ENCODE measurements around the gene SLC35B3. TPM values are rescaled to one million over a fixed set of nuclear protein-coding genes. Genes with fewer than 3 reads are reported as not detected.
"Not testable (repeated sequence)": the region's sequence is repeated elsewhere in the genome, so short reads cannot be mapped to it uniquely, and the experiment has no call there.

The SLC35B3 gene
- total RNA-seq (2014; rRNA removed; shearing (Covaris generic)): 11.2 and 18.7 TPM in 2 replicates

DNA sequence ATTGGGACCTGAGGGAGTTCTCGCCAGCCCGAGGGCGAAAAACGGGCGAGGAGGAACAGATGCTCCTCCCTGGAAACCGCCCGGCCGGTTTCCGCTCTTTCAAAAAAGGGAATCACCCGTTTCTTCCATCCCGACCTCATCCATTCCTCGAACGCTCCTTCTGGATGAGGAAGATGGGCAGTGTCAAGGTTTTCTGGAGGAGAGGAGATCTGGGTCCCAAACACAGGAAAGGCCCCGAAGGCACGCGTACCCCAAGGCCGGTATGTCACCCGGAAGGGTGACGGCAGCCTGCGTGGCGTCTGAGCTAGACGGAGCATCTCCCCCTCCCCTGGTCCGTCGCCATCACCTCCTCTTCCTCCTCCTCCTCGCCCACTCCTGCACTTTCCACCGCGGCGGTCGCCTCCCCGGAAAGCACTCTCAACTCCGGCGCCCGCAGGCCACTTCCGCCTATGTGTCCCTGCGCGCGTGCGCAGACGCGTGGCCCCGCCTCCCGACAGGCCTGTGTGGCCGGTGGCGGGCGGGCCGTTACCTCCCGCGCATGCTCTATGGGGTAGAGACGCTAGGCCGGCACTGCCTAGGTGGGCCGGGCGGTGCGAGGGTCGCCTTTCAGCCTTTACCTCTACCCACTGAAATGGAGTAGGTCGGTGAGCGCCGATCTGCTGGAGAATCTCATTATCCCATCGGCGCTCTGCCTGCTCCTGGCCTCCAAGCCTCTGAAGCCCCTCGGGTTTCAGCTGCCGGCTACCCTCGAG is at the start of gene SLC35B3:
Gene SLC35B3, minus strand, starts transcription at position 453 of the 752 bp plus-strand sequence.
- DNase-seq (ENCODE audit: low spot score): peak; percentile 77

DNA sequence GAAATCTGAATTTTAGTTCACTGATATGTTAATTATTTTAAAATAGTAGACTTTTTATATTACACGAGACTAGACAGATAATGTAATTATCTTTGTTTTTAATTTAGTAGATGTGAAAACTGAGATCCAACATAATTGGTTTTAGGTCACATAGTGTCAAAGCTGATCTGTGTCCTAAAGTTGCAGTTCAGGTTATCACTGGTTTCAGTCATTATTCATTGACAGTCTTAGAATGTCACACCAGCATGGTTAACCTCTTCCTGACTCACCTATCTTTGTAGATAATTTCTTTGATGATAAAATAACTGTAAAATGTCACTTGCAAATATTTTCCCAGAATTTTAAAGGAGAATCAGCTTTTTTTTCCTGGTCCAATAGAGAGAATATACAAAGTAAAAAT is 48.3 kb upstream of the SLC35B3 start:
- DNase-seq (ENCODE audit: low spot score): no peak

DNA sequence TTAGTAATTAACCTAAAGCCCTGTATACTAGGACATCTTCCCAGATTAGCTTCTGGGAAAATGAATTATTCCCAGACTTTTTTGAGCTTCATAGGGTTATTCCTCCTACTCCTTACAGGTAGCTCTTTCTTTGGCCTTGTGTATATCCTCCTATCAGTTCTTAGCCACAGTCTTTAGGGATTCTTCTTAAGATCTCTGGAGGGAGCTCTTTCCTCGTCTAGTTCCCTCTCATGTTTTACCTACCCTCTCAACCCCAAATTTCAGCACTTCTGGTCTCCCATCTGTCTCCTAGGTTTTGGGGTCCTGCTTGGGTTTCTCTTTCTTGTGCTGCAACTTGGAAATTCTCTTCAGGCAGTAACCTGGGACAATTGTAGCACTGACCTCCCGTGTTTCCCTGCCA is 46.4 kb upstream of the SLC35B3 start:
- DNase-seq (ENCODE audit: low spot score): peak; percentile 3

DNA sequence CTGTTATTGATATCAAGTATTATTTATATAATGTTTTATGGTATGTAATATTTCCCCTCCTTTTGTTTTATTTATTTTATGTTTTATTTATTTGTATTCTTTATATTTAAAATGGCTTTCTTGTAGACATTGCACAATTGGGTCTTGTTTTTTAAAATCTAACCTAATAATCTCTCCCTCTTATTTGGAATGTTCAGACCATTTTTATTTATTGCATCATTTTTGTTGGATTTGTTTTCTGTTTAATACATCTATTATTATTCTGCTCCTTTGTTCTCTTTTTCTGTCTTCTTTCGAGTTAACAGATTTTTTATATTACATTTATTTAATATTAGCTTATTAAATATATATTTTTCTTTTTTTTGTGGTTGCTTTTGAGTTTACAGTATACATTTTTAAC is 43.1 kb upstream of the SLC35B3 start:
- DNase-seq (ENCODE audit: low spot score): no peak

DNA sequence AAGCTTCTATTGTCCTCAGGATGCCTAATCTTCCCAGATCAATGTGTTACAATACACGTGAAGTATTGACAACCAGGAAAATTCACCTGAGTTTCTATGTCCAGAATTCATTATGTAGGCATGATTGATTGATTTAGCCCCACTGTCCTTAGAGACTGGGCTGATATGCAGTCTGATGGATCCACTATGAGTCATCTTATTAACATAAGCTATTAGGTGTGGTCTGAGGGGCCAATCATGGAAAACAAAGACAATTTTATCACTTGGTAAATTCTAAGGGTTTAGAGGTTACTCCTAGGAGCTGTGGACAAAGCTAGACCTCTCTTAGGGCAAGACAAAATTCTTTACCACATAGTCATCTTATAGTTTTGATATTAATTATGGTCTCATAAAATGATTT is 41.3 kb upstream of the SLC35B3 start:
- no peak for DNase-seq (ENCODE audit: low spot score)

DNA sequence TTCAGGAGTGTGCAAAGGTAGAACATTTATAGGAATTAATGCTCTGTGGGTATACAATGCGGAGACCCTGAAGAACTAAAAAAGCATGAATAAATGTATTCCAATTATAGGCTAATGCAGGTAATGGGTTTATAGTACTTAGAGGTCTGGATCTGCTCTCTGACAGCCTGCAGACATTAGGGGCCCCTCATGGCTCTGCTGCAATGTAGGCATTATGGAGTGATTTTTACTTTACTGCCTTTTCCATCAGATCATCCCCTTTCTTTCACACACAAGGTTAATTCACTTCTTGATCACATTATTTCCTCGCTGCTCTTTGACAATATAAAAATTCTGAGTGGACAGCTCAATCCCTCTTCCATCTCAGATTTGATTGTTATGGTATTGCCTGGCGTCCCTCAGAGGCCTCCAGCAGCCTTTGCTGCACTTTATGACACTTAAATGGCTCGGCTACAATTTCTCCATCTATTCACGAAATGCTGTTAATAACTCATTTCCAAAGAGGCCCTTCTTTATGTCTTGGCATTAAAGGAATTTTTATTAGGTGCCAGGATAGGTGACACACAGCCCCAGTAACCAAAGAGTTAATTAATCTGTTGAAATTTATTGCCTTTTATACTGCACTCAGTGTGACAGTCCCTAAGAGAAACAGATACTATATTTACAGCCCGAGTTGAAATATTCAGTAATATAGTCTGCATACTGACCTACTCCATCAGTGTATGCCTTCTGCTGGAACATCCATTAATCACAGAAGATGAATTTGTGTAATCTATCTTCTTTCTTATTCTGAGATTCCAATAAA is 33.4 kb upstream of the SLC35B3 start:
- DNase-seq (ENCODE audit: low spot score): no peak

DNA sequence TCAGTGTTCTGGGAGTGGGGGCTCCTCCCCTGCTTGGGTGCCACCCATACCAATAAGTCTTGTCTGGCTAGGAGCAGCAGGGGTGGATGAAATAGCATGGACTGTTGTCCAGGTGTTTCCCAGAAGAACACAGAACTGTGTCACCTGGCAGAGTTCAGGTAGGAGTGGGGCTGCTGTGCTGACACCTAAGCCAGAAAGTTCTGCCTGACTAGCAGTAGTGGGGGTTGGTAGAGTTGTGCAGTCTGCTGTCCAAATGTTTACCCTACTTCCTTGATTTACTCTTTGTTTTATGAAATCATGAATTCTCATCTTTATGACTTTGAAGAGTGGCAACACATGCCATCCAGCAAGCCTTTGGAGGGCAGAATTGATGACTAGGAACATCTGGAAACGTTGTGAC is 27.3 kb upstream of the SLC35B3 start:
- no peak for DNase-seq (ENCODE audit: low spot score)

DNA sequence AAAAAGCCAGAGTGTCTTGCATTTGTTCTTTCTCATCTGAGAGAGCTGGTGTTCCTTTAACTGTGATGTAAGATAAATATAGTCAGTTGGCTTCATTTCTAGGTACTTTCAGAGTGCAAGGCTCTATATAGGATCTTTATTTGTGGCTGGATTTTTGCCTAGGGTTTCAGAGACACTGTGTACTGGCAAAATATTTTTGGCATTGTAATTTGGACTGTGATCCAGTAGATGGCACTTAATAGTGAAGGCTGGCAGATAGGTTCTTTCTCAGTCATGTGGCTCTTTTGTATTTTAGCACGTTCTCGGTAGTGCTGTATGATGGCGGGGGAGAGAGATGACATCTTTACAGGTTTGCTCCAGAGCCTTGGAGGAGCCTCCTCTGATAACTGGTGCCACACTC is 26.8 kb upstream of the SLC35B3 start:
- DNase-seq (ENCODE audit: low spot score): no peak

DNA sequence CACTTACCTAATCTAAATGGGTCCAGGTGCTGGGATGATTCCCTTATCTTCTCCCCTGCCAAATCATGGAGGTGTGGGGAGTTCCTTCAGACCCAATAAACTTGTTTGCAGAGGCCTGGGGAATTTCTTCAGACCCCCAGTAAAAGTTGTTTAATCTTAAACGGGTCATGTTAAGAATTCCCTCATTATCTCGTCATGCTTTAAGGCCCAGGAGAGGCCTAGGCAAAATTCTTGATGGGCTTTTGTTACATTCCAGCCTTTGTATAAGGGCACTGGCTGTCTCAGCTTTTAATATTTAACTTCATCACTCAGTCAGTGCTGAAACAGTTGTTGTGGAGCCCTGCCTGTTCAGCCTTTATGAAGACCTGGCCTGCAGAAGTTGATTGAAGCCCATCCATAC is 11.0 kb upstream of the SLC35B3 start:
- DNase-seq (ENCODE audit: low spot score): no peak

DNA sequence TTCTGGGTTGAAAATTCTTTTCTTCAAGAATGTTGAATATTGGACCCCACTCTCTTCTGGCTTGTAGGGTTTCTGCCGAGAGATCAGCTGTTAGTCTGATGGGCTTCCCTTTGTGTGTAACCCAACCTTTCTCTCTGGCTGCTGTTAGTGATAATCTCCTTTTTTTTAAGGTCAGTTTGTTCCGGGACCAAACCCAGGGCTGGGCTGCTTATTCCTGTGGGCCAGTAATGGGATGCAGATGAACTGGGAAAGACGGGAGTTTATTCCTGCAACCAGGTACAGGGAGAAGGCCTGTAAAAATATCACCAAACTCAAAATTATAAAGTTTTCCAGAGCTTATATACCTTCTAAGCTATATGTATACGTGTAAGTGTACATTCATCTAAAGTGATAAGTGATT is 10.6 kb upstream of the SLC35B3 start:
- not testable (repeated sequence) for DNase-seq (ENCODE audit: low spot score)

DNA sequence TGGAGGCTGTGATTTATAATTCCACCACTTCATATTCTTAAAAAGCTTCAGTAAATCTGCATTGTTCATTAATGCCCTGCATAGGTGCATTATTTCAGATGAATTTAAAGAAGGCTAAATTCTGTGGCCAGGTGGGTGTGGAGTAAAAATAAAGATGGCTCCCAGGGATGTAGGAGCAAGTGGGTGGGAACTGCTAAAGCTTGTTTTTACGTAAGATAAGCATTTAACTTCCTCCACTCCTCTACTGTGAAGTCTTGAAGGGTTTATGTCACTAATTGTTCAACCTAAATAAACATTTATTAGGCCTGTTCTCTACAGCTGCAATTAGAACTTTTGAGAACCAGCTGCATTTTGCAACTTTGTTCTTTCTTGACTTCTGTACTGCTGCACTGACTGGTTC is 6.8 kb upstream of the SLC35B3 start:
- no peak for DNase-seq (ENCODE audit: low spot score)

DNA sequence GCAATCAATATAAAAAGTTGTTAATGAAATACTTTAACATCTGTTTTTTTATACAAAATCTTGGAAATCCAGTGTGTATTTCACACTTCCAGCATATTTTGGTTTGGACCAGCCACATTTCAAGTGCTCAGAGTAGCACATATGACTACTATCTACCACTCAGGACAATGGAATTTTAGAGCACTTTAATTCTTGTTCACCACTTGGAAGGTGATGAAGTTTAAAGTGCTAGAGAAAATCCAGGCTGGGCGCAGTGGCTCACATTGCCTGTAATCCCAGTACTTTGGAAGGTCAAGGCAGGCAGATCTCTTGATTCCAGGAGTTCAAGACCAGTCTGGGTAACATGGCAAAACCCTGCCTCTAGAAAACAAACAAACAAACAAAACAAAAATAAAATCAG is 6.1 kb upstream of the SLC35B3 start:
- DNase-seq (ENCODE audit: low spot score): no peak

DNA sequence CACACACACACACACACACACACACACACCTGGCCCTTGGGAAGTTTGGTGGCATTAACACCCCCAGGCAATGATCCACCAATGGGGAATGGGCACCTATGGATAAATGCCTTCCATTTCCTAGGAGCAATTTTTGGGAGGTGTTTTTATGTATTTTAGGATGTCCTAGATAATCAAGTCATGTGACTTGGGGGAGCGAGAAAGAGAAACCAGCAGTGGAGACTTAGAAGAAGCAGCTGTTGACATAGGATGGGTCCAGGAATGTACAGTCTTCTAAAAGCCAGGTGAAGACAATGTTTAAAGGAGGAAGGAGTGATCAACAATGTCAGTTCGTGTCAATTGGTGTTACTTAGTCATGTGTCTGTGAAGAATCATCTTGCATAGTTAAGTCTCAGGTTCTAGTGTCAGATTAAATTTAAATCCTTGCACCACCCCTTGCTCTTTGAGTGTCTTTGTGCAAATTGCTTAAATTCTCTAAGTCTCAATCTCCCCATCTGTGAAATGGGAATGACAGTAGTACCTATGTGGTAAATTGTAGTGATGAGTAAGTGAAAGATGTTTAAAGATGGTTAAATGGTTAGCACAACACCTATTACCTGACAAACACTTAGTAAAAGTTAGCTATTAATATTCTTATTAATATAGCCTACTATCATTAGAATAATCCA is 4.4 kb upstream of the SLC35B3 start:
- no peak for DNase-seq (ENCODE audit: low spot score)

DNA sequence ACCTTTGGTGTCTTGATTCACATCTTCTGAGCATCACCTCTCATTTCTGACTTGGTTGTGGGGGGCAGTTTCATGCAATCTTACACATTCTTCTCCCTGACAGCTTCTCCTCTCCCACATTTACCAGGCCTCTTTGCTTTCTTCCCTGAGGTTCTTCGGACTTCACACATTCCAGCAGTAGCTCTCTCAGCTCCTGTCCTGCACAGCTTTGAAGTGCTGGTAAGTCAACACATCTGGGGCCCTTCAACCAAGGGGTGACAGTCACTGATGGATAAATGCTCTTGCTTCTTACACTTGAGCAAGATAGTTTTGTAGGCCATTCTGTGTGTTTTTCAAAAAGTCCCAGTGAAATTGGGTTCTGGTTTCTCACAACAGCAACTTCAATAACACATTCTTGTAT is 2.5 kb upstream of the SLC35B3 start:
- no peak for DNase-seq (ENCODE audit: low spot score)

DNA sequence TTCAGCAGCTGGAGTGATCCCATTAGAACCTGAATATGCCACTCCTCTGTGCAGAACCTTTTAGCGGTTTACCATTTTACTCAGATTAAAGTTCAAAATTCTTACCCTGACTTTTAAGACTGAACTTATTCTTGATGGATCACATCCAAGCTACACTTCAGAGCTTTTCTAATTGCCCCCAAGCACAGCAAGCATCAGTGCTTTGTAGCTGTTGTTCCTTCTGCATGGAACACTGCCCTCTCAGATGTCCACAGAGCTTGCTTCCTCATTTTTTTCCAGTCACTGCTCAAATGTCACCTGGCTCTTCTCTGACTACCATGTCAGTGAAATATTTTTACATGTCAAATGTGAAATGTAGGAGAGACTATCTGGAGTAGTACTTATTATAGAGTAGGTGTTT is 1.6 kb upstream of the SLC35B3 start:
- DNase-seq (ENCODE audit: low spot score): no peak

DNA sequence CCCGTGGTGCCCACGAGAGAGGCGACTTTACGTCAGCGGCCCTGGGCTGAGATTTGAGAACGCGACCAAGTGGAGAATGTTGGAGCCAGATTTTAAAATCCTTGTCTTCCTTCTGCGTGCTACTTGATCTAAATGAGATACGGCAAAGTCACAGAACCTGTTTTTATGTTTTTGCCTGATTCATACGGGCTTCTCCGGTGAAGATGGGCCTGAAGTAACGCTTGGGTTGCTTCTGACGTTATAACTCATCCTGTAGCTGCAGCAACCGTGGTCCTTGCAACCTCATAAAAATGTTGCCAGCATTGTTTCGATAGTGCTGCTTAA is 462 bp upstream of the SLC35B3 start:
- no peak for DNase-seq (ENCODE audit: low spot score)

DNA sequence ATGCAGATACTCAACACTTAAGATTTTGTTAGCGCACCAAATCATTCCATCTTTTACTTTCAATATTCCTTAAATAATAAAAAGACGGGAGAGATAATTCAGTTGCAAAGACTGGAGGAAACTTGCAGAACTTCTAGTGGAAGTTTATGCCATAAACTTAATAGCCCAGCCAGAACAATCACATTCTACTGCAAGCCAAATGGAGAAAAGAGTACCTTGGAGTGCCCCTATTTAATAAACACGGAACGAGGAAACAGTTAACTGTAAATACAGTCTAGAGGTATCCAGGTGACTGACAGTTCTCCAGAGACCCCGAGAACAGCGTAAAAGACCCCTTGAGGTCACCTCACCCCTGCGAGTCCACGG is 635 bp downstream of the SLC35B3 start:
- no peak for DNase-seq (ENCODE audit: low spot score)

DNA sequence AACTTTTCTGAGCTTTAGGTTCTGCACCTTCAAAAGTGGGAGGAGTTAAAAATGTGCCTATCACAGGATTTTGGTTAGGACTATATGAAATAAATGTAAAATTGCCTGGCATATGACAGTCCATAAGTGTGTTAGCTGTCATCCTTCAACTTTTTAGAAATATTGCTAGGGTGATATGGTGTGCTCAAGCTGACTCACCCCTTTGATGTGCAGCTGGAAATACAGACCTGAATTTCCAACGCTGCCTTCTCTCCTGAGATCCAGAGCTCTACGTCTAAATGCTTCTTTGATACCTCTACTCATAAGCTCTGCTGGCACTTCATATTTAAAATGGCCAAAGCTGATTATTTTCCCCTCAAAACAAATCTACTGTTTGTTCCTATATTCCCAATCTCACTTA is 2.7 kb downstream of the SLC35B3 start:
- DNase-seq (ENCODE audit: low spot score): no peak

DNA sequence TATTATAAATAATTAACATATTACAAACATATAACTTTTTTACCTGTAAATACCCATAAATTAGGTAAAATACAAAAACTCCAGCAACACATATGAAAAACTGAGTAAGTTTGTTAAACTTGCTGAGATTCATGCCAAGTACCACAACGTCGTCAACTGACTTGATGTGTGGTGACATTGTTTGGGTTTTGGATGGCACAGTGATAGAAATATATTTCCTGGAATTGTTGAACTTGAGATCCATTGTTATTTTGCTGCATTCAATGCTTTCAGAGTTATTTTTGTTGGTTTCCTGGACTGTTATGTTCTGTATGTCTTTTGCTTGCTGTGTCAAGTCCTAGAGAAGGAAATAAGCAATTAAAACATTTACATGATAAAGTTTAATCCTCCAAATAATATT is 5.5 kb downstream of the SLC35B3 start:
- no peak for DNase-seq (ENCODE audit: low spot score)

DNA sequence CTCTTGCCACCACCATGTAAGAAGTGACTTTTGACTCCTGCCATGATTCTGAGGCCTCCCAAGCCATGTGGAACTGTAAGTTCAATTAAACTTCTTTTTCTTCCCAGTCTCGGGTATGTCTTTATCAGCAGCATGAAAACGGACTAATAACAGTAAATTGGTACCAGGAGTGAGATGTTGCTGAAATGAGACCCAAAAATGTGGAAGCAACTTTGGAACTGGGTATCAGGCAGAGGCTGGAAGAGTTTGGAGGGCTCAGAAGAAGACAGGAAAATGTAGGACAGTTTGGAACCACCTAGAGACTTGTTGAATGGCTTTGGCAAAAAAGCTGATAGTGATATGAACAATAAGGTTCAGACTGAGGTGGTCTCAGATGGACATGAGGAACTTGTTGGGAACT is 8.8 kb downstream of the SLC35B3 start:
- not testable (repeated sequence) for DNase-seq (ENCODE audit: low spot score)

DNA sequence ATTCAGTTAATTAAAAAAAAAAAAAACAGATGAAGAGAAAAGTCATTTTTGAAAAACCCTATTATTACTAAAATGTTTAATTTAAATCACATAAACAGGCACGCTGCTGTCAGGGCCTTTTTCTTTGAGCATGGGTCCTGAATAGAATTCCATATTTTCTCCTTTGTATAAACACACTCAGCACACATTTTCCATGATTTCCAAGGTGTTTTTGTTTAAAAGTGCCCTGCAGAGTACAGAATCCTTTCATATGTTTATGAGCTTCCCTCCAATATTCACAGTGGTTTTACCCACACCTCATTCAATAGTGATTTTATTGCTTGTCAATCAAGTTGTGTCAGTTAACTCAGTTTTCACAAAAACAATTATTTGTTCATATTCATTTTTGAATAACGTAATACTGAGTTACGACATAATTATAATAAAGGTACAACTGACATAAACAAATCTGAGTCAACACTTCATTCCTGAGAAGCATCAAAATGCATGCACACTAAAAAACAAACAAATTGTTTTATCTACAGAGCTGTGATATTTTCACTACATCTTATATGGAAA is 15.2 kb downstream of the SLC35B3 start:
- no peak for DNase-seq (ENCODE audit: low spot score)

DNA sequence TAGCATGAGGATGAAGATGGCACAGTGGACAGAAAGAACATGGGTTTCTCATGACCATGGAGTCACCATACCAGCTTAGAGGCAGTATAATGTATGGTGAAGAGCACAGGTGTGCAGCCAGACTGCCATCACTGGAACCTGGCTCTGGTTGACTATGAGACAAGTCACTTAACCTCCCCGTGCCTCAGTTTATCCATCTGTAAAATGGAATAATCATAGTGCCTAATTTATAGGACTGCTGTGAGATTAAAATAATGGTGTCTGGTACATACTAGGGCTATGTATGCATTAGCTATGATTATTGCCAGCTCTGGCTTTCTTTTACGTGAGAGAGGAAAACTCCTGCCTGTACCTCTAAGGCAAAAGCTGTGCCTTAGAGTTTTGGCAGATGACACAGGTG is 19.4 kb downstream of the SLC35B3 start:
- DNase-seq (ENCODE audit: low spot score): no peak

DNA sequence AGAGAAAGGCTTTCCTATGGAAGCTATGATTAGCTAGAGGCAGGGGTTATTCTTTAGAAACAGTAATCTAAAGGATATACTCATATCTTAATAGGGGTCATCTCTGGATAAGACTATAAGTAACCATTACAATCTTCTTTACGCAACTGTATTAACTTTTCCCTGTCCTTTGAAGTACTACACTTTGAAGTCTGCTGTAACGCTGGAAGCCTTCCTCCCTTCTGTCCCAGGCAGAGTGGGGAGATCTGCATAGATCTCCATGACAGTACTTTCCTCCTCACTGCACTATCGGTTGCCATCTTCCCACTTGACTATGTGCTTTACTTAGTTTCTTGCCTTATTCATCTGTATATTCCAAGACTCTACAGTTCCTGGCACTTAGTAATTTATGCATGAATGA is 20.1 kb downstream of the SLC35B3 start:
- no peak for DNase-seq (ENCODE audit: low spot score)

Data from A172 (cell line).